Ovary (tissue), 3 donors: ENCODE measurements around the gene ZBTB34.

ENCODE experiments used
- CTCF ChIP-seq, 3 donors: fragments of 450-650 bp in 2 of 3; fragments of 200-600 bp in 1 of 3; IDR thresholded peaks; one replicate each; pipeline versions ENCODE4 v1.5.1 to v1.8.0; 2016 to 2022; ENCODE audit warnings: antibody characterized with exemption in 3 of 3, mild to moderate bottlenecking in 1 of 3
- EP300 ChIP-seq: sonication (generic); formaldehyde crosslinking; IDR thresholded peaks from one replicate; pipeline ENCODE4 v1.6.1; 2017; ENCODE audit warnings: antibody characterized with exemption
- POLR2A ChIP-seq: fragments of 450-650 bp; IDR thresholded peaks from one replicate; pipeline ENCODE4 v1.6.1; 2017; ENCODE audit warnings: antibody characterized with exemption, mild to moderate bottlenecking, moderate library complexity
- donor health status: DM: no; HTN: no; CAD: no.

GRCh38 chr9:126859111-126859510 lies 1.3 kb upstream of the ZBTB34 start:
- TF ChIP-seq CTCF (IDR thresholded peaks at IDR 0.05), result no peak
- TF ChIP-seq POLR2A, result no peak
- no peak for TF ChIP-seq EP300
